ENCODE measurements around the gene TTLL3.

GRCh38 chr3:9760779-9761505 is 49.1 kb upstream of the TTLL3 start:
- TF ChIP-seq CTCF (IDR thresholded peaks at IDR 0.05) (no peak), POLR2A (IDR thresholded peaks at IDR 0.05) (no peak)

Measured in Peyer's patch (tissue), 4 donors.